GM18867 (cell line): ENCODE results near the gene EVPLL.
"Not testable (repeated sequence)": the region's sequence is repeated elsewhere in the genome, so short reads cannot be mapped to it uniquely, and the experiment has no call there.

Experiments used
- ATAC-seq: cut with Tn5 transposase; IDR thresholded peaks from one replicate; pipeline ENCODE4 v1.9.1; 2021; ENCODE audit warnings: mild to moderate bottlenecking, moderate library complexity; ENCODE audit not compliant: unreplicated experiment

The EVPLL gene

GRCh38 chr17:18377437-18378204 is at the start of gene EVPLL:
EVPLL (plus strand) TSS chr17:18377778; CDS start chr17:18380938, 3,160 bp downstream.
- no peak for ATAC-seq

DNA sequence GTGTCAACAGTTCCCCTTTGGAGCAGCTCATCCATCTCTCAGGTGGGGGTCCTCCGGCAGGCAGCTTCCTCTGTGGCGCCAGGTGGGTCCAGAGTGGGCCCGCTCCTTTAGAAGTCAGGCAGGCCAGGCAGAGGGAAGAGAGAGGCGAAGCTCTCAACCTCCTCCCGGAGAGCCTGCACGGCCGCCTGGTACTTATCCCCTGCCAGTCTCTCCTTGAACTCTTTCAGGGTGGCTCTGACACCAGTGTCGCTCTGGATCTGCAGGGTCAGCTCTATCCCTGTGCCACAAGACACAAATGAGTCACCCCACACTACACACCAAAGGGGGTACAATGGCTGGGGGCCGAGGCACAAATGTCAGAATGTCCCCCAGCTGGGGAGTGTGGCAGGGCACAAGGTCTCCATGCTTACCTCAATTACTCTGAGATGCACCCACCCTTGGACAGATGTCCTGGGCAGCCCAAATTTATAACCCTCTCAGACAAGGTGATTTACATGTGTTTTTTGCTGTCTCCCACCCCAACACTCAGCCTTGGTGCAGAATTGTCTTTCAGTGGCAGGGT is 48.9 kb upstream of the EVPLL start:
- ATAC-seq, result no peak

- no peak for ATAC-seq
Observed at GRCh38 chr17:18331879-18332278, 45.7 kb upstream of the EVPLL start.

GRCh38 chr17:18332909-18333489 is 44.6 kb upstream of the EVPLL start:
- ATAC-seq, result no peak

- not testable (repeated sequence) for ATAC-seq
Observed at GRCh38 chr17:18338158-18338557, 39.4 kb upstream of the EVPLL start.

GRCh38 chr17:18339933-18340332 is 37.6 kb upstream of the EVPLL start:
- no peak for ATAC-seq

GRCh38 chr17:18344021-18344420 is 33.6 kb upstream of the EVPLL start:
- ATAC-seq, result no peak

DNA sequence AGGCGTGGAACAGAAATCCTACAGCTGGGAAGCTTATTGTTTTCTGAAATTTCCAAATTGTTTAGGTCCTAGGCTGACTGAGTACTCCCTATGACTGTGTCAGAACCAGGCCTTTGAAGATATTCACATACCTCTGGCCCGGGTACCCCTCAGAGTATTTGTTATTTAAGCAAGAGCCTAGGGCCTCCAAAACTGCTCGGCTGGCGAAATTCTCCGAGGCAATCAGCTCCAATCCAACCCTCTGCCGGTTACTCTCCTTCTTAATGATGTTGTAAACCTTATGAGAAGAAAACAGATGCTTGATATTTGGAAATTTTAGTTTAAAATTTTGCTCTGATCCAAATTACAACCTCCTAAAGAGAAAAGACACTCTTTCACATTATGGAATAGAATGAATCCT is 24.0 kb upstream of the EVPLL start:
- ATAC-seq, result no peak

- ATAC-seq, result no peak
Observed at GRCh38 chr17:18356624-18357023, 21.0 kb upstream of the EVPLL start.

GRCh38 chr17:18360518-18360917 is 17.1 kb upstream of the EVPLL start:
- no peak for ATAC-seq

DNA sequence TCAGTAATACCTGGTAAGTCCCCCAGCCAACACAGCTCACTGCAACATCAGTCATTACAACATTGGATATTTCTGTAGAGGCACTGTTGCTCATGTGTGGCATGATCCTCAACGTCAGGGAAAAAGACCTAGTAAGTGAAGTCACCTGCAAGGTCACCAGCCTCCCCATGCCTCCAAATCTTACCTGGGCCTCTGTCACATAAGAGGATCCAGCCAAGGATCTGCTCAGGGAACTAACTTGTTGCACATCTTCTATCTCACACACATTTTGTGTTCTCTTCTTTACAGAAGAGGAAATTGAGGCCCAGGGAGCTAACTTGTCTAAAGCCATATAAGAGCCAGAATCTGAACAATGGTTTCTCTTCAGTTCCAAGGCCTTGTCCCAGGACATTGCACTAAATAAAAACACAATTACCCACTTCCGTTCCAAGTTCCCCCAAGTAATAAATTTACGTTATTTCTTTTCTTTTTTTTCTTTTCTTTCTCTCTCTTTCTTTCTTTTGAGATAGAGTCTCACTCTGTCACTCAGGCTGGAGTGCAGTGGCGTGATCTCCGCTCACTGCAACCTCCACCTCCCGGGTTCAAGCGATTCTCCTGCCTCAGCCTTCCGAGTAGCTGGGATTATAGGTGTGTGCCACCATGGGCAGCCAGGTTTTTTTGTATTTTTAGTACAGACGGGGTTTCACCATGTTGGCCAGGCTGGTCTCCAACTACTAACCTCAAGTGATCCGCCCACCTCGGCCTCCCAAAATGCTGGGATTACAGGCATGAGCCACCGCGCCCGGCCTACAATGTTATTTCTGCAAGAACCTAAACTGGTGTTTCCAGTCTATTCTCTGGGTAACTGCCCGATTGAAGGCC is 15.5 kb upstream of the EVPLL start:
- ATAC-seq, result no peak

DNA sequence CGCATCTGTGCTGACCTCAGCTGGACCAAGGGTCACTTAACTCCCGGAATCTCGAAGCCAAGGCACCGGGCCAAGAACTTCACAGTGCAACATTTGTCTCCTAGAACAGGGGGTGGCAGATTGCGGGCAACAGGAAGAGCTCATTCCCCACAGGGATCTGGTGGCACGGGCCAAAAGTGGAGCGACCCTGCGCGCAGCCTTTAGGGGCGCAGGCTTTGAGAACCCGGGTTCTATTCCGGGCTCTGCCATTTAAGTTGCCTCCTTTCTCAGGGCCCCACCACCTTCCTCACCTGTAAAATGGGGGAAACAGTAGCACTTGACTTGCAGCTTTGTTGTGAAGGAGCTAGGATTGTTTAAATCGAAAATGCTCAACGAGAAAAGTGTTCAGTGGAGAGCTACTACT is 14.9 kb upstream of the EVPLL start:
- no peak for ATAC-seq

DNA sequence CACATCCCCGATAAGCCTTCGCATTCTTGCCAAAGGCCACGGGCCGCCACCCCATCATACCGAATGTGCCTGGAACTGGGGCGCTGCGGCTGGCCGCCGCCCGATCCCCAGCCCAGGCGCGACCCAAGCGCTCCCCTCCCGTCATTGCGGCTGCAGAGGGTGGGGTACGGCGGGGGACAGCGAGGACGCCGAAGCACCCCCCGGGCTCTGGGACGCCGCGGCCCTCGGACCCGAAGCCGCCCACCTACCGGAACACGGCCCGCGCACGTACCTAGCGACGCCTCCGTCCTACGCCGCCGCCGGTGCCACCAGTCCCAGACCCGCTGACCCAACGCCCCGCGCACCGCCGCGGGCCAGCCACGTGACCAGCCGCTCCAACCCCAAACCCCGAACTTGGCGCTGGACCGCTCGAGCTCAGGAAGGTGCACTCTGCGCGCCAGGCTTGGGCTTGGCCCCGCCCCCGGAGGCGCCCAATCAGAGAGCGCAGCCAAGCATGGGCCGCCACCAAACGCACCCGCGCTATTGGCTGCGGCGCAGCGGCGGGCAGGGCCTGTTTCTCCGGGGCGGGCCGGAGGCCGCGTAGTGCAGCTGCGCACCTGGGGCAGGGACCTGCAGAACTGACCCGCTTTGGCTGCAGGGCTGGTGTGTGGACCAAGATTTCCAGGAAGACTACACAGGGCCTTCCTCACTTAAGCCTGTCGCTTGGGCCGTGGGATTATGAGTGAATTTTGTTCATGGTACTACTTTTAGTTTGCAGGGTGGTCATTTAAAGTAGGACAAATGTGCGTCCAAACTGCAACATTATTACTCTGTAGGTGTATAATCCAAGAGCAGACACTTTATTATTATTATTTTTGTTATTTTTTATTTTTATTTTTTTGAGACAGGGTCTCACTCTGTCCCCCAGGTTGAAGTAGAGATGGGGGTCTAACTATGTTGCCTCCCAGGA is 14.2 kb upstream of the EVPLL start, which contains the start of gene SHMT1:
TSS of gene SHMT1 (minus strand) at position 450 of the 949 bp plus-strand sequence. CDS start 7,569 bp downstream, outside the sequence.
- peak; percentile 96 for ATAC-seq

DNA sequence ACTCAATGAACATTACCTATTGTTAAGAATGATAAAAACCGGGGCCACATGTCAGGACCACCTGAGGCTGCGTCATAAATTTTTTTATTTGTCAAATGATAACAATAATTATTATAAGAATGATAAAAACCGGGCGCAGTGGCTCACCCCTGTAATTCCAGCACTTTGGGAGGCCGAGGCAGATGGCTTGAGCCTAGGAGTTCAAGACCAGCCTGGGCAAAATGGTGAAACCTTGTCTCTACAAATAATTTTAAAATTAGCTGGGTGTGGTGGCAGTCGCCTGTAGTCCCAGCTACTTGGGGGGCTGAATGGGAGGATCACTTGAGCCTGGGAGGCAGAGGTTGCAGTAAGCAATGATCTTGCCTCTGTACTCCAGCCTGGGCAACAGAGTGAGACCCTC is 13.4 kb upstream of the EVPLL start:
- no peak for ATAC-seq

GRCh38 chr17:18368946-18369345 is 8.6 kb upstream of the EVPLL start:
- no peak for ATAC-seq

GRCh38 chr17:18370761-18371160 is 6.8 kb upstream of the EVPLL start:
- ATAC-seq, result no peak

- no peak for ATAC-seq
Observed at GRCh38 chr17:18371455-18371854, 6.1 kb upstream of the EVPLL start.

- ATAC-seq, result not testable (repeated sequence)
Observed at GRCh38 chr17:18373181-18373580, 4.4 kb upstream of the EVPLL start.

- no peak for ATAC-seq
Observed at GRCh38 chr17:18374216-18374615, 3.4 kb upstream of the EVPLL start.

DNA sequence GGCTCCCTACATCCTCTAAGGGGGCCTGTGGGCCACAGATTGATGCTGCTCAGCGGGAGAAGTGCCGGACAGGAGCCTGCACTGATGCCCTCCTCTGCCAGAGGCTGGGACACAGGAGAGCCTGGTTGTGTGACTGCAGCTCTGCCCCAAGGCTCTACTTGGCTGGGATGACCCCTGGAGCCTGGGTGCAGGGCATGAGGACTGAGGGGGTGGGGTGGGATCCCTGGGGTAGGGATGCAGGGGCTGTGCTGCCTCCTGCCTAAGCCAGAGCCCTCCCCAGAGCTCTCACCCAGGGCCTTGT is 577 bp downstream of the EVPLL start:
- no peak for ATAC-seq
